Gastroesophageal sphincter (tissue), 4 donors: ENCODE data around the gene ATP9B. TPM values are rescaled to one million over a fixed set of nuclear protein-coding genes. Genes with fewer than 3 reads are reported as not detected.
A peak's percentile ranks its signal among the peaks of the same experiment; 100 is the strongest.

Source experiments
- ATAC-seq: fragments of 150-250 bp; one replicate; pipeline ENCODE4 v1.9.1; 2016; ENCODE audit warnings: mild to moderate bottlenecking, moderate library complexity
- H3K27ac ChIP-seq, 4 donors: fragments of 200-600 bp; sonication (generic) in 3 of 4; 1 replicate in 3 of 4; 2 replicates in 1 of 4; pipeline ENCODE4 v1.5.1; 2016 to 2019
- H3K27me3 ChIP-seq: fragments of 200-600 bp; sonication (generic); one replicate; pipeline ENCODE4 v1.5.1; 2019
- H3K36me3 ChIP-seq, 2 donors: fragments of 200-600 bp; sonication (generic); one replicate each; pipeline ENCODE4 v1.5.1; 2019; ENCODE audit warnings: control low read depth in 1 of 2
- H3K4me1 ChIP-seq, 3 donors: fragments of 200-600 bp; sonication (generic); 1 replicate in 2 of 3; 2 replicates in 1 of 3; pipeline ENCODE4 v1.5.1; 2016 to 2019; ENCODE audit warnings: control low read depth in 2 of 3
- H3K4me3 ChIP-seq, 2 donors: fragments of 200-600 bp; sonication (generic); one replicate each; pipeline ENCODE4 v1.5.1; 2019; ENCODE audit warnings: mild to moderate bottlenecking in 1 of 2, moderate library complexity in 1 of 2
- H3K9me3 ChIP-seq, 3 donors: fragments of 200-600 bp; sonication (generic); one replicate each; pipeline ENCODE4 v1.5.1; 2017 to 2019; ENCODE audit warnings: control low read depth in 2 of 3
- CTCF ChIP-seq, 4 experiments: fragments of 200-600 bp in 2 of 4; fragments of 450-650 bp in 2 of 4; sonication (generic) in 1 of 4; IDR thresholded peaks; one replicate each; pipeline ENCODE4 v1.5.1; 2017 to 2019; ENCODE audit warnings: antibody characterized with exemption in 4 of 4, mild to moderate bottlenecking in 2 of 4, moderate library complexity in 2 of 4
- EP300 ChIP-seq: sonication (generic); formaldehyde crosslinking; IDR thresholded peaks from one replicate; pipeline ENCODE4 v1.6.1; 2017; ENCODE audit warnings: antibody characterized with exemption, mild to moderate bottlenecking
- POLR2A ChIP-seq, 2 donors: fragments of 450-650 bp; IDR thresholded peaks; one replicate each; pipeline ENCODE4 v1.6.1; 2017; ENCODE audit warnings: antibody characterized with exemption in 2 of 2, mild to moderate bottlenecking in 2 of 2, moderate library complexity in 1 of 2
- POLR2AphosphoS5 ChIP-seq: sonication (generic); formaldehyde crosslinking; IDR thresholded peaks from one replicate; pipeline ENCODE4 v1.6.1; 2017; ENCODE audit warnings: antibody characterized with exemption
- WGBS, 2 donors: methylation state at CpG; one replicate each; pipeline ENCODE4 v1.1.5; 2018; ENCODE audit warnings: low coverage in 1 of 2; 5-methylcytosine and 5-hydroxymethylcytosine counted together
- total RNA-seq, 4 donors: library from RNA; depleted of rRNA; stranded (reverse); fragments of >200 nt; gene quantifications; one replicate each; pipeline ENCODE4 v1.1.0, GENCODE V29; 2016

Gene ATP9B
- total RNA-seq, 4 donors from 2014 or later: 16.6 to 48.7 (median 33.7) TPM

- Histone ChIP-seq H3K27me3 (peaks cover 8% of the 10 kb centered on the region), H3K4me1 (peaks cover 0 to 37% (median 14%) of the 10 kb centered on the region in 3 donors), H3K27ac (no peak overlapping the region), H3K4me3 (no peak overlapping the region), H3K9me3 (no peaks in the 10 kb centered on the region), H3K36me3 (no peaks in the 10 kb centered on the region)
- 70 to 92% methylated on average over 2 to 6 of the region's 8 CpGs for WGBS, 2 donors
- TF ChIP-seq POLR2A (IDR thresholded peaks at IDR 0.05) (no peak), CTCF (IDR thresholded peaks at IDR 0.05) (no peak), EP300 (no peak), POLR2AphosphoS5 (no peak)
- ATAC-seq: no peak
Observed at GRCh38 chr18:79392226-79392625, 323.0 kb downstream of the ATP9B start.

GRCh38 chr18:79393181-79393634, 324.0 kb downstream of the ATP9B start:
- no peaks in the 10 kb centered on the region for H3K9me3 ChIP-seq
- peak overlapping the region; percentile 88 to 99 (median 96) for H3K27ac ChIP-seq
- peaks cover 8% of the 10 kb centered on the region for H3K27me3 ChIP-seq
- H3K36me3 ChIP-seq: no peaks in the 10 kb centered on the region
- no peak for TF ChIP-seq CTCF (IDR thresholded peaks at IDR 0.05)
- TF ChIP-seq POLR2AphosphoS5: peak; percentile 1
- peaks cover 0 to 44% (median 14%) of the 10 kb centered on the region in 3 donors for H3K4me1 ChIP-seq
- 0% methylated on average over 2 to 4 of the region's 30 CpGs for WGBS, 2 donors
- ATAC-seq: no peak
- peak overlapping the region; percentile 62 to 82 for H3K4me3 ChIP-seq

- Histone ChIP-seq H3K27ac (peak overlapping the region; percentile 88 to 99 (median 96)), H3K36me3 (no peaks in the 10 kb centered on the region), H3K9me3 (no peaks in the 10 kb centered on the region), H3K27me3 (peaks cover 8% of the 10 kb centered on the region), H3K4me3 (peak overlapping the region; percentile 62 to 82), H3K4me1 (peaks cover 0 to 47% (median 14%) of the 10 kb centered on the region in 3 donors)
- TF ChIP-seq POLR2A (IDR thresholded peaks at IDR 0.05) (peak; percentile 38 to 44), CTCF (IDR thresholded peaks at IDR 0.05) (no peak), EP300 (no peak), POLR2AphosphoS5 (peak; percentile 34)
- ATAC-seq: peak; percentile 77
- 0% methylated on average over 31 of the region's 83 CpGs; no CpG with 5 or more reads in 1 of the 2 donors for WGBS, 2 donors
Observed at GRCh38 chr18:79393635-79394533, 324.7 kb downstream of the ATP9B start.

GRCh38 chr18:79394534-79395307, 325.5 kb downstream of the ATP9B start:
- TF ChIP-seq POLR2AphosphoS5: peak; percentile 32
- TF ChIP-seq CTCF (IDR thresholded peaks at IDR 0.05): no peak
- no peaks in the 10 kb centered on the region for H3K9me3 ChIP-seq
- ATAC-seq: peak; percentile 10
- peaks cover 2% of the 10 kb centered on the region for H3K27me3 ChIP-seq
- H3K4me3 ChIP-seq: peak overlapping the region; percentile 62 to 82
- peaks cover 0 to 55% (median 19%) of the 10 kb centered on the region in 3 donors for H3K4me1 ChIP-seq
- H3K27ac ChIP-seq: peak overlapping the region; percentile 88 to 99 (median 96)
- no peaks in the 10 kb centered on the region for H3K36me3 ChIP-seq
- 4% methylated on average over 5 of the region's 67 CpGs; no CpG with 5 or more reads in 1 of the 2 donors for WGBS, 2 donors
